T-helper 2 cell (primary cell): Measurements from ENCODE around the gene KLF2.
"Not testable (repeated sequence)": the region's sequence is repeated elsewhere in the genome, so short reads cannot be mapped to it uniquely, and the experiment has no call there.

ENCODE experiments used
- DNase-seq, 5 experiments: peaks; one replicate each; pipeline versions ENCODE4 v3.0.0 to v3.0.0-alpha.2; 2012 to 2022

KLF2 gene

GRCh38 chr19:16338470-16339360, 14.1 kb downstream of the KLF2 start:
- DNase-seq: peak in 3 of 5 experiments; percentile 36 to 92 (median 44)

GRCh38 chr19:16339361-16339725, 14.7 kb downstream of the KLF2 start:
- DNase-seq: no peak

- no peak for DNase-seq
Measured at GRCh38 chr19:16340092-16340491, 15.5 kb downstream of the KLF2 start.

GRCh38 chr19:16340654-16341053, 16.0 kb downstream of the KLF2 start:
- DNase-seq: no peak

- peak in 3 of 5 experiments; percentile 40 to 88 (median 41) for DNase-seq
Measured at GRCh38 chr19:16342002-16342715, 17.5 kb downstream of the KLF2 start.

DNA sequence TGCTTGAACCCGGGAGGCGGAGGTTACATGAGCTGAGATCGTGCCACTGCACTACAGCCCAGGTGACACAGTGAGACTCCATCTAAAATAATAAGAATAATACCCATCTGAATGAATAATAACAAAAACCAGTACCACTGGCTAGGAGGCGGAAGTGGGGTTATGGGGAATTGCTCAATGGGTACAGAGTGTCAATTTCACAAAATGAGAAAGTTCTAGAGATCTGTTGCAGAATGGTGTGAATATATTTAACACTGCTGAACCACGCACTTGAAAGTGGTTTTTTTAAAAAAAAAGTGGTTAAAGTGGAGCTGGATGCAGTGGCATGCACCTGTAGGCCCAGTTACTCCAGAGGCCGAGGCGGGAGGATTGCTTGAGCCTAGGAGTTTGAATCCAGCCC, 18.5 kb downstream of the KLF2 start:
- peak in 2 of 5 experiments; percentile 41 to 48 for DNase-seq

GRCh38 chr19:16345457-16345856, 20.8 kb downstream of the KLF2 start:
- no peak for DNase-seq

- DNase-seq: not testable (repeated sequence)
Measured at GRCh38 chr19:16347099-16347498, 22.5 kb downstream of the KLF2 start.

- DNase-seq: no peak
Measured at GRCh38 chr19:16347706-16348105, 23.1 kb downstream of the KLF2 start.

DNA sequence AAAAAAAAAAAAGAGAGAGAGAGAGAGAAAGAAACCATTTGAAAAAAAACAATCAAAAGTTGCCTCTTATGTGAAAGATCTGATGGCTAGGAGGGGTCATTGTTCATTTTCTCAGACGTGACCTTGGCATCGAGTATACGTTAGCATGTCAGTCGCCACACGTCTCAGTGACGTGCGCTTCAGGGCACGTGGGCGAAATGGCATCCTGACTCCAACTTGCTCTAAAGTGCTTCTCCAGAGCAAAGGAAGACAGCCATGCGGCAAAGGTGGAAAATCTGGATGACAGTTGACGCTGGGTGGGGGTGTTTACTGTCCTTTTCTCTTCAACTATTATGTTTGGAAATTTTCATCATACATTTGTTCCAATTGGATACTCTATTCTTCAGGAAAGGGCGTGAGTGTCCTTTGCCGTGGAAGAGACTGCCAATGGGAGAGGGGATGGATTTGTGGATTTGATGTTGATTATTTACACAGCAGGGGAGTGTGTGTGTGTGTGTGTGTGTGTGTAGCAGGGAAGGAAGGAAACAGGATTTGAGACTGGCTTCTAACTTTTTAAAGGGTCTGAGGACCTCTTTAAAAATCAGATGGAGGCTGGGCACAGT, 25.0 kb downstream of the KLF2 start:
- no peak for DNase-seq

DNA sequence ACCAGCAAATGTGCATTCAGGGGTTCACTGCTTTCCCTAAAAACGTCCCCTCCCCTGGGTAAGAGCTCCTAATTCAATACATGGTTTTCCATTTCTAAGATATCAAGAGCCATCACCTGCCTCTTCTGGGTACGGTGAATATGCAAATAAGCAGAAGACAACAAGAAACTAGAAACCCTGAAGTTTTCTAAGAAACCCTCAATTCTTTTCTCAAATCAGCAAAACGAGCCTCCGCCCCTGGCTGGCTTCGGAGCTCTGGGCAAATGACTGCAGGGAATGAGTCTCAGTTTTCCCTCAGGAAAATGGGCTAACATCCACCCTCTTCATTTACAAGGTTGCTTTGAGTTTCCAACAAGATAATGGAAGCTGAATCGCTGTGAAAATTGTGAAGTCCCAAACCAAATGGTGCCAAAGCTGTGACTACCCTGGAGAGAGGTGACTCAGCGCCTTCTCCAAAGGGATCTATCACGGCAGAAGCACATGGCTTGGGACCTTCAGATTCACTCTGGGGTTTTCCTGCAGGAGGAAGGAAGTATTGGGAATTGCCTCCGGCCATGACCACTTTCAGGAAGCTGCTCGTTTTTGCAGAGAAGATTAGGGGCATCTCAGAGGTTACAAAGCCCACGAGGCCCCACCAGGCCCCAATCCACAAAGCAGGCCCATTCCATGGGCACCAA, 26.6 kb downstream of the KLF2 start:
- no peak for DNase-seq

- no peak for DNase-seq
Measured at GRCh38 chr19:16355293-16356043, 30.8 kb downstream of the KLF2 start.

- DNase-seq: no peak
Measured at GRCh38 chr19:16358456-16358855, 33.8 kb downstream of the KLF2 start.

DNA sequence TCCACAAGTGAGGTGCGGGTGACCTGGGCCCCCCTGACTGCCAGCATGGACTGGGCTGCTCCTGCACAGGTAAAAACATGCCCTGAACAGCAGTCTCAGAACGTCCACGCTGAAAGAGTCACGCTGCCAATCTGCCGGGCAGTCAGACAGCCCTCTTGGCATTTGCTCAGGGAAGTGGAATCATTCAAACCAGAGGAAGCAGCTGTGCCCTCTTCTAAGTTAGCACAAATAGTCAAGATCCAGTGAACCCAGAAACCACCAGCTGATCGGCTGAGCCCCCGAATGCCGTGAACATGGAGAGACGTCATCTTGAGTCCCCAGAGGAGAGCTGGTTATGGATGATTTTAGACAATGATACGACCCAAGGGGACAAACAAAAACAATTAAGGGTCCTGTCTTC, 34.4 kb downstream of the KLF2 start:
- no peak for DNase-seq

- DNase-seq: peak in 1 of 5 experiments; percentile 63
Measured at GRCh38 chr19:16359964-16360363, 35.3 kb downstream of the KLF2 start.

DNA sequence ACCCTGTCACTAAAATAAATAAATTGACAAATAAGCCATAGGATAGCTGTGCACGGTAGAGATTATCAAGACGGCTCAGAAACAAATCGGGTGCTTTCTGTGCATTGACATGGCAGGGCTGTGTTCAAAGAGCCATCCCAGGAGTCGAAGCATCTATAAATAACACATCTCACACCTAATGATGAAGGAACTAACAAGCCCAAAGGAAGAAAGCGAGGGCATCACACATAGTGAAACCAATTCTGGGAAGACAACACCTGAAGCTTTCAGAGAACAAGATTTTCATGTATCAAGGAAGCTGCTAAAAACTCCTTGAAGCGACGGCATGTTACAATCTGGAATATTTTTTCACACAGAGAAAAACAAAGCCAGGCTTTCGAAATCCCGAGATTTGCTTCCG, 36.1 kb downstream of the KLF2 start:
- DNase-seq: no peak

- DNase-seq: no peak
Measured at GRCh38 chr19:16361254-16361653, 36.6 kb downstream of the KLF2 start.

- DNase-seq: no peak
Measured at GRCh38 chr19:16361926-16362325, 37.3 kb downstream of the KLF2 start.

DNA sequence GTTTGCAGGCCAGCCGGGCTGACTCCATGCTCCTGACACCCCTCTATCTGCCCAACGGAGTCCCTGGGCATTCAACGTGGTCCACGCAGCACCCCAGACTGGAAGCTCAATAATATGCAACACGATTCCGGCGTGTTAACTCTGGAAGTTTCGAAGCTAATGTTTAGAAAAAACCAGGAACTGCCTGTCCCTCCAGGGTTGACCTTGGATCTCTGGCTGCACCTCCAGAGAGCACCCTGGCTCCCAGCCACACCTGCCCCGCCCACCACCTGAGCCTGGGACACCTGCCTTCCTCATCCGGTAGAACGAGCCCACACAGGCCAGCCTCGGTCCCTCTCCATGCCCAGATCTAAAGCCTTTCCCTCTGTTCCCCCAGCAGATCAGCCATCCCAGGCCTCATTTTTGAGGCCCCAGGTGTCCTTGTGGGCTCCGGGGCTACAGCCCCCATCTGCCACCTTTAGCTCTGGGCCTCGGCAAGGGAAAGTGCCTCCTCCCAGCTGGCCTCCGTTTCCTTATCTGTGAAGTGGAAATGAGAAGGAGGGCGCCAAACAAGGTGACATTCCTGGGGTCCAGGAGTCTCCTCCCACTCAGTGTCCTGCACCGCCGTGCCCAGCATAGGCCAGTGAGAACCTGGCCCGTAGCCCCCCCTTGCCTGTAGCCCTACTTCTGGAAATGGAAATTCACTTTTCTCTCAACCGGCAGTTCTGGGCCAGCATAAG, 38.7 kb downstream of the KLF2 start:
- no peak for DNase-seq

DNA sequence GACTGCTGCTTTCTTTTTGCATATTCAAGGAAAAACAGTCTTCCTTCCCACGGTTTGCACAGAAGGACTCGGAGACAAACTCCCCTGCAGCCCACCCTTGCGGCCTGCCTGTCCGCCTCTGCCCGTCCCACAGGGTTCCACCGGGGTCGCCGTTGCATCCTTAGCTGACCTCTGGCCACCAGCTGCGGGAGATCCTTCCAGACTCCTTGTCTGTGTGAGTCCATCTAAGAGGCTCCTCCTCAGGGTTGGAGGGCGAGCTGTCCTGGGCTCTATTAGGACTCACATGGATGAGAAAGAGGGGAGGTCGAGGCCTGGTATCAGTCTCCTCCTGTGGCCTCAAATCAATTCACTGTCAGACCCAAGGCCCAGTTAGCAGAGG, 39.2 kb downstream of the KLF2 start:
- no peak for DNase-seq

DNA sequence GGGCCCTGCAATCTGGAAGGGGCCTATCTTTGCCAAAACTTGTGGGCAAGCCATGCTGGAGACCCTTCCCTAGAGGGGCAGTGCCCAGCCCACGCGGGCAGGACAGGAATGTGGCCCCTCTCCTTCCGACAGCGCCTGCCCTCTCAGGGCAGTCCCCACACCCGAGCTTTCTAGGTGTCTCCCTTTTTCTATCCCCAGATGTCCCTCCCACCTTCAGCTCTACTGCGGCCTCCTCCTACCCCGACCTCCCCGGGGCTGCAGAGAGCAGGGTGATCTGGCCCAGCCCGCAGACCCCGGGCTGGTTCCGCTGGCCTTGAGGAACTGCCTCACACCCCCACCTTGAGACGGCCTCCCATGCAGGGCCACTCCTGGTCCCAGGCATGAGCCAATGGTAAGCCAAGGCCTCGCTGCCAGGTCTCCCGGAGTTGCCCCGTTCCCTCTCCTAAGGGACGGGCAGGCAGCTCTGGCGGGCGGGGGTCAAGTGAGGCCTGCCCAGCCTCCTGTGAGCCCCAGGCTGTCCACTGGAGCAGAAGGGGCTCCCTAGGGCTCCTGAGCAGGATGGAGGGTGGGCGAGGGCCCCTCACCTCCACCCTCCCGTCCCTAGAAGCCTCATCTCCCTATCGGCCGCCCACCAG, 39.7 kb downstream of the KLF2 start:
- no peak for DNase-seq
